Choroid plexus epithelial cell (primary cell): ENCODE results near the gene MS4A18.

Source experiments
- DNase-seq: peaks from one replicate; pipeline ENCODE4 v3.0.0-alpha.2; 2010; ENCODE audit warnings: low read depth
- H3K4me3 ChIP-seq: 2 replicates; pipeline ENCODE4 v1.5.1; 2011; ENCODE audit warnings: low read depth, mild to moderate bottlenecking, control low read depth, low read length, moderate library complexity
- TF ChIP-seq, protein P1 (sequence below): conservative IDR thresholded peaks from 2 replicates; pipeline ENCODE4 v1.5.1; 2011; ENCODE audit warnings: low read depth, mild to moderate bottlenecking, control low read depth, inconsistent platforms, low read length, moderate library complexity

MS4A18 gene

DNA sequence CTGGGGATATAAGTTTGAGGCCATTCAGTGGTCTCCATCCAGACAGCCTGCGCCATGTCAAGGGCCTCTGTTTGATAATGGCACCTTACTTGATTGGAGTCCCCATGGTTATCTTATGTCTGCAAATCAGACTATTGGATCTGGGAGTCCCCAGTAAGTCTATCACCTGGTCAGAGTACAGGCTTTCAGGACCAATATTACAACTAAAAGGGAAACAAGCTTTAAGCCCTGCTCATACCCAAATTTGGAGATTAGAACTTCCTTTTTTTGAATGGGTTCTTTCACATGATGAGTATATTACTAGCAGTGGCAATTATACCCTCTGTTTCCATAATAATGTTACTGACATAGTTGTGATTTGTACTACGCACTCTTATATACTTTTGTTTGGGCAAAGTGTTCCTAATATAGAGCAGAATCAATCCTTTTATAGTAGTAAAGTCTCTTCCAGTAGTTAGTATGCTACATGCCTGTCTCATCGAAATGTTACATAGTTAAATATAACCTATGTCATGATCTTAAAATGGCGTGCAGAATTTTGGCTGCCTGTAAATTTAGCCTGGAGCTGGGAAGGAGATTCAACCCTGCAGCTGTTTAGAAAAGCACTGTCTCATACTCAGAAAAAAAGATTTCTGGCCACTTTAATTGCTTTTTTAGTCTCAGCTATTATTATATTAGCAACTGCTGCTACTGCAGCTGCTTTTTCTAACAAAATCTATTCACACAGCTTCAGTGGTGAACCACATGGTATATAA lies 37.1 kb downstream of the MS4A18 start:
- TF ChIP-seq, protein P1, sequence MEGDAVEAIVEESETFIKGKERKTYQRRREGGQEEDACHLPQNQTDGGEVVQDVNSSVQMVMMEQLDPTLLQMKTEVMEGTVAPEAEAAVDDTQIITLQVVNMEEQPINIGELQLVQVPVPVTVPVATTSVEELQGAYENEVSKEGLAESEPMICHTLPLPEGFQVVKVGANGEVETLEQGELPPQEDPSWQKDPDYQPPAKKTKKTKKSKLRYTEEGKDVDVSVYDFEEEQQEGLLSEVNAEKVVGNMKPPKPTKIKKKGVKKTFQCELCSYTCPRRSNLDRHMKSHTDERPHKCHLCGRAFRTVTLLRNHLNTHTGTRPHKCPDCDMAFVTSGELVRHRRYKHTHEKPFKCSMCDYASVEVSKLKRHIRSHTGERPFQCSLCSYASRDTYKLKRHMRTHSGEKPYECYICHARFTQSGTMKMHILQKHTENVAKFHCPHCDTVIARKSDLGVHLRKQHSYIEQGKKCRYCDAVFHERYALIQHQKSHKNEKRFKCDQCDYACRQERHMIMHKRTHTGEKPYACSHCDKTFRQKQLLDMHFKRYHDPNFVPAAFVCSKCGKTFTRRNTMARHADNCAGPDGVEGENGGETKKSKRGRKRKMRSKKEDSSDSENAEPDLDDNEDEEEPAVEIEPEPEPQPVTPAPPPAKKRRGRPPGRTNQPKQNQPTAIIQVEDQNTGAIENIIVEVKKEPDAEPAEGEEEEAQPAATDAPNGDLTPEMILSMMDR = no peak
- DNase-seq = no peak
- no peak overlapping the region for H3K4me3 ChIP-seq

- TF ChIP-seq, protein P1 = peak; percentile 35
- peak; percentile 17 for DNase-seq
- H3K4me3 ChIP-seq = no peak overlapping the region
These were observed 38.6 kb downstream of the MS4A18 start for GRCh38 chr11:60762851-60763691.

DNA sequence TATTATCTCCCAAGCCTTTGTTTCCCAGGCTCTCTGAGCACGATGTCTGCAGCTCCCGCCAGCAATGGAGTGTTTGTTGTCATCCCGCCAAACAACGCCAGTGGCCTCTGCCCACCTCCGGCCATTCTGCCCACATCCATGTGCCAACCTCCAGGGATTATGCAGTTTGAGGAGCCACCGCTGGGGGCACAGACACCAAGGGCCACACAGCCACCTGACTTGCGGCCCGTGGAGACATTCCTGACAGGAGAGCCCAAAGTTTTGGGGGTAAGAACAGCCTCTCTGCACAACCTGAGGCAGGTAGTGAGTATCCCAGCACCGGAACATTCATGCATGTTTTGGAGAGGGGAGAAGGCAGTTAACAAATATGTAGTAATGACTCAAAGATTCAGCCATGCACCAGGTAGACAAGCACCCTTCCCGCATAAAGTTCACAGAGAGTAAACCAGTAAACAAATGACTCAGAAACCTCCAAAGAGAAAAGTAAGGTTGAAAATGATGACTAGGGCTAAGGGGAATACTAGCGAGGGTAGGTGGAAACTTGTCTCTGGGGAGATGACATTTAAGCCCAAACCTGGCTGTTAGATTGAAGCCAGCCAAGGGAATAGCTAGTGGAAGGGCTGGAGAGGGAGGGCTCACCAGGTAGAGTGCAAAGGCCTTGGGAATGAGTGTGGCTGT lies 39.3 kb downstream of the MS4A18 start:
- DNase-seq = no peak
- no peak overlapping the region for H3K4me3 ChIP-seq
- TF ChIP-seq, protein P1 = no peak

DNA sequence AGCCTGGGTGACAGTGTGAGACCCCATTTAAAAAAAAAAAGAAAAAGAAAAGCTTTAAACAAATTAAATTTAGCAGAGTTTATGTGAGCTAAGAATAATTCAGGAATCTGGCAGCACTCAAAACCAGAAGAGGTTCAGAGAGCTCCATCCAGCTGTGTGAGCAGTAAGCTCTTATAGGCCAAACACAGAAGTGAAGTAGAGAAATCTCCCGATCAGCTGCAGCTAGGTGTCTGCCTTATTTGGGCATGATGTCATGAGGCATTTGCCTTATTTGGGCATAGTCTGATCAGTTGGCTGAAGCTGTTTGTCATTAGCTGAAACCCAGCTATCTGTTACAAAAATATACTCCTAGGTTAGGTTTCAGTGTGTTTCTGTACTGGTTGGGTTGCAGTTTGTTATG lies 40.4 kb downstream of the MS4A18 start:
- TF ChIP-seq, protein P1 = no peak
- H3K4me3 ChIP-seq = no peak overlapping the region
- peak; percentile 22 for DNase-seq

GRCh38 chr11:60765355-60765754 lies 40.8 kb downstream of the MS4A18 start:
- no peak for DNase-seq
- H3K4me3 ChIP-seq = no peak overlapping the region
- TF ChIP-seq, protein P1 = no peak

DNA sequence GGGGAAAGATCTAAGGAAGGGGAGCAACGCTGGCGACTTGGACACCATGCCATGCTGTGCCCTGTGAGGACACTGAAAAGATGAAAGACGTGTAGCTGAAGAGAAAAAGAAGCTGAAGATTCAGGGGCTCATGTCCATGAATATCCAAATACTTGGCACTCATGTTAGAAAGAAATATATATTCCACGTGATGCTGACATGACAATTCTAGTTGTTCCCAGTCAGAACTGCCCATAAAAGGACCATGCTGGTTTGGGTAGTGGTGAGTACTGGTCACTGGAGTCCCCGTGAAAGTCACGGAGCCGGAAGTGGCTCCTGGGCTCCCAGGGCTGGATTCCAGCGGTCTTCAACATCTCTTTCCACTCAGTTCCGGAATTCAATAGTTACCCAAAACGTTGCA lies 42.0 kb downstream of the MS4A18 start:
- DNase-seq = no peak
- H3K4me3 ChIP-seq = no peak overlapping the region
- TF ChIP-seq, protein P1 = no peak
